ENCODE measurements around the gene MOXD1. TPM values are rescaled to one million over a fixed set of nuclear protein-coding genes. Genes with fewer than 3 reads are reported as not detected.

MOXD1 gene
- total RNA-seq, 3 donors from 2014 or later, result 1.7 to 14.8 (median 2.4) TPM

DNA sequence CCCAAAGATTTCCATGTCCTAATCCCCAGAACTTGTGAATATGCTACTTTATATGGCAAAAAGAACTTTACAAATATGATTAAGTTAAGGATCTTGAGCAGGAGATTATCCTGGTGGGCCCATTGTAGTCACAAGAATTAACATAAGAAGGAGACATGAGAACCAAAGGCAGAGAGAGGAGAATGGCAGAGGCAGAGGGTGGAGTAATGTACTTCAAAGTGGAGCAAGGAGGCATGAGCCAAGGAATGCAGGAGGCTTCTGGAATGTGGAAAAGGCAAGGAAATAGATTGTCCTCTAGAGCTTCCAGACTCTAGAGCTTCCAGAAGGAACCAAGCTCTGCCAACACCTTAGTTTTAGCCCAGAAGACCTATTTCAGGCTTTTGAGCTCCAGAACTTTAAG, 147.4 kb downstream of the MOXD1 start:
- ATAC-seq (no peak), DNase-seq (no peak)
- no peaks in the 10 kb centered on the region for H3K4me1 ChIP-seq (ENCODE audit: low read depth)
- intact Hi-C loops (cut with DNase I, micrococcal nuclease), result no loop called here
- TF ChIP-seq, protein P1, sequence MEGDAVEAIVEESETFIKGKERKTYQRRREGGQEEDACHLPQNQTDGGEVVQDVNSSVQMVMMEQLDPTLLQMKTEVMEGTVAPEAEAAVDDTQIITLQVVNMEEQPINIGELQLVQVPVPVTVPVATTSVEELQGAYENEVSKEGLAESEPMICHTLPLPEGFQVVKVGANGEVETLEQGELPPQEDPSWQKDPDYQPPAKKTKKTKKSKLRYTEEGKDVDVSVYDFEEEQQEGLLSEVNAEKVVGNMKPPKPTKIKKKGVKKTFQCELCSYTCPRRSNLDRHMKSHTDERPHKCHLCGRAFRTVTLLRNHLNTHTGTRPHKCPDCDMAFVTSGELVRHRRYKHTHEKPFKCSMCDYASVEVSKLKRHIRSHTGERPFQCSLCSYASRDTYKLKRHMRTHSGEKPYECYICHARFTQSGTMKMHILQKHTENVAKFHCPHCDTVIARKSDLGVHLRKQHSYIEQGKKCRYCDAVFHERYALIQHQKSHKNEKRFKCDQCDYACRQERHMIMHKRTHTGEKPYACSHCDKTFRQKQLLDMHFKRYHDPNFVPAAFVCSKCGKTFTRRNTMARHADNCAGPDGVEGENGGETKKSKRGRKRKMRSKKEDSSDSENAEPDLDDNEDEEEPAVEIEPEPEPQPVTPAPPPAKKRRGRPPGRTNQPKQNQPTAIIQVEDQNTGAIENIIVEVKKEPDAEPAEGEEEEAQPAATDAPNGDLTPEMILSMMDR (IDR thresholded peaks at IDR 0.05), result no peak
- H3K4me3 ChIP-seq, result no peak overlapping the region
- no peaks in the 10 kb centered on the region for H3K9me3 ChIP-seq
- no peaks in the 10 kb centered on the region for H3K36me3 ChIP-seq (ENCODE audit: low read depth)

DNA sequence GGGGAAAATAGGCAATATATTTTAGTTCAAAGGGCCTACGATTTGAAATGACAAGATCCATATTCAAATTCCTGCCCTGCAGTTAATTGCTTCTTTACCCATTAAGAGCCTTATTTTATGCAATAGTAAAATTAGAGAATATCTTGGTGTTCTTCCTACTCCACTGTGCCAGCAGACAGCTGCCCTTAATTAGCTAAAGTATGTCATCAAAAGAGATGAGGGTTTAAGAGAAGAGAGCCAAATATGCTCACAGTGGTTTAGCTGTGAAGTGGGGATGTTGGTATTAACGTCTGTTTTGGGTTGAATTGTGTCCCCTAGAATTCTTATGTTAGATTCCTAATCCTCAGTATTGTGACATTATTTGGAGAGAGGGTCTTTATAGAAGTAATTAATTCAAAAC, 148.1 kb downstream of the MOXD1 start:
- H3K4me1 ChIP-seq (ENCODE audit: low read depth), result no peaks in the 10 kb centered on the region
- TF ChIP-seq, protein P1 (IDR thresholded peaks at IDR 0.05), result no peak
- H3K9me3 ChIP-seq, result no peaks in the 10 kb centered on the region
- no peaks in the 10 kb centered on the region for H3K36me3 ChIP-seq (ENCODE audit: low read depth)
- intact Hi-C loops (cut with DNase I, micrococcal nuclease), result no loop called here
- ATAC-seq (no peak), DNase-seq (no peak)
- no peak overlapping the region for H3K4me3 ChIP-seq

DNA sequence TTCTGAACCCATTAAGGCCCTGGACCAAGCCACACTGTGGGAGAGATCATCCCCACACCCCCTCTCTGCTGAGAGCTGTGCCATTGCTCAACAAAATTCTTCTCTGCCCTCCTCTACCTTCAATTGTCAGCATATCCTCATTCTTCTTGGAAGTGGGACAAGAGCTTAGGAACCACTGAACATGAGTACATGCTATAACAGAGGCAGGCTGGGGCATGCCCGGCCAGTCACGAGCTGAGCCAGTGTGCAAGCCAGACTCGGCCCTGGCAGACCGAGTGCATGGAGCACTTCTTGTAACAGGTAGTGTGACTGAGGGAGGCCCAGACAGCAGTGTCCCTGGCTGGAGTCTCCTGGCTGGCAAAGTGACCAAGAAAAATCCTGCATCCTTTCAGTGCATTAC, 149.2 kb downstream of the MOXD1 start:
- no peak for DNase-seq
- TF ChIP-seq, protein P1 (IDR thresholded peaks at IDR 0.05), result no peak
- intact Hi-C loops (cut with DNase I, micrococcal nuclease), result no loop called here
- Histone ChIP-seq H3K4me3 (no peak overlapping the region), H3K9me3 (no peaks in the 10 kb centered on the region), H3K36me3 (ENCODE audit: low read depth) (no peaks in the 10 kb centered on the region), H3K4me1 (ENCODE audit: low read depth) (no peaks in the 10 kb centered on the region)
- ATAC-seq, result no peak

DNA sequence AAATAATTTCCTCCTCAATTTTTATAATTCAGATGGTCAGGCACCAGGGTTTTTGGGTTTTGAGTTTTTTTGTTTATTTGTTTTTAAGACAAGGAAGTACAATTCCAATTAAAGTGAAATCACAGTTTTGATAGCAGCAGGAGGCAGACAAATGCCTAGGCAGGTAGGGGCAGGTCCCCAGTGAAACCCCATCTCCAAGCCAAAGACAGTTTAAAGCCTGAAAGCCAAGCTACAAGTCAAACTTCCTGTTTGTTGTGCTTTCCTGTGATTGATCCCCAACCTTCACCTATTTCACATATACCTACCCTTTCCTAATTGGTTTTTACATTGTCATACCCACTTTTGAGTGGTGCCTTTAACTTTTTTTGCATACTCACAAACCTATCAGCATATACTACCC, 149.6 kb downstream of the MOXD1 start:
- DNase-seq, result no peak
- TF ChIP-seq, protein P1 (IDR thresholded peaks at IDR 0.05), result no peak
- Histone ChIP-seq H3K4me3 (no peak overlapping the region), H3K9me3 (no peaks in the 10 kb centered on the region), H3K4me1 (ENCODE audit: low read depth) (no peaks in the 10 kb centered on the region), H3K36me3 (ENCODE audit: low read depth) (no peaks in the 10 kb centered on the region)
- no peak for ATAC-seq
- intact Hi-C loops (cut with DNase I, micrococcal nuclease), result no loop called here

DNA sequence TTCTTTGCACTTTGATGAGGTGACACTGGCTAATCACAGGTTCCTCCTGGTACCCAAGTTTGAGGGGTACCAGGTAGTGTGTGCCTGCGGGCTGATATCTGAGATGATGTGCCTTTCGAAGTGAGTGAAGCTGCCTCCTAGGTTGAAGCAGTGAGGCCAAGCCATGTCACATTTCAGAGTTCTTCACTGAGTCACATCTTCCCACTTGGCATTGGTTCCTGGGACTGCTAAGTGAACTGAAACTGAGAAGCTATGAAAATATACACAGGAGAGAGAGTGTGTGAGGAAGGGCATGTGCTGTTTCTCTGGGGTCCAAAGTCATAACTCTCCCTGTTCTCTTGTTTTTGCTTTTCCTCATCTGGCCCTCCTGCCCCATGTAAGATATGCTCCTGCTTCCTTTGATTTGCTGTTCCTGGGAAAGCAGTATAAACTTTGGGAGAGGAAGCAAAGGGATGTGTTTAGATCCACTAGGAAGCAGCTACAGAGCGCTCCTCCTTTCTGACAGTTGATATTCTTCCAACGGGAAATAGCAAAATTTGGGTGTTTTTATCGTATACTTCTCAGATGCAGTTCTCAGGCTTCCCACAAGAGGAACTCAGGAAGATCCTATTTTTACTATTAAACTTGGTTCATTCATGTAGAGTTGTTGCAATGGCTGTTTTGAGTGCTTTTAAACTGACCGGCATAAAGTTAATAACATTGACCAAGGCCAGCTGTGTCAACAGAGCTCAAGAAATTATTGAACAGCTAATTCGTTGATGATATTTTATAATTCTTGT, 153.7 kb downstream of the MOXD1 start:
- Histone ChIP-seq H3K4me1 (ENCODE audit: low read depth) (no peaks in the 10 kb centered on the region), H3K36me3 (ENCODE audit: low read depth) (no peaks in the 10 kb centered on the region), H3K9me3 (no peaks in the 10 kb centered on the region), H3K4me3 (no peak overlapping the region)
- intact Hi-C loops (cut with DNase I, micrococcal nuclease), result no loop called here
- DNase-seq (peak in 1 of 3 donors; percentile 10), ATAC-seq (no peak)
- TF ChIP-seq, protein P1 (IDR thresholded peaks at IDR 0.05), result no peak
